GM12891 (cell line): ENCODE measurements around the gene LYVE1.

Source experiments
- DNase-seq: peaks from one replicate; pipeline ENCODE4 v3.0.0; 2011; ENCODE audit warnings: low spot score; ENCODE audit not compliant: insufficient read length
- FAIRE-seq: peaks from 2 replicates; lab custom pipeline; 2011; peaks lifted over from hg19 to GRCh38; lab: Jason Lieb, UNC
- PAX5 ChIP-seq: IDR thresholded peaks from 2 replicates; pipeline ENCODE4 v1.6.1; 2011; ENCODE audit warnings: low read length, moderate library complexity, mild to moderate bottlenecking; ENCODE audit not compliant: insufficient read depth, severe bottlenecking
- POLR2A ChIP-seq: IDR thresholded peaks from 2 replicates; pipeline ENCODE4 v1.6.1; 2011; ENCODE audit warnings: low read depth, low read length, control low read depth
- POLR2AphosphoS5 ChIP-seq: IDR thresholded peaks from 2 replicates; pipeline ENCODE4 v1.6.1; 2011; ENCODE audit warnings: low read depth, low read length, control low read depth
- POU2F2 ChIP-seq: IDR thresholded peaks from 2 replicates; pipeline ENCODE4 v1.6.1; 2011; ENCODE audit warnings: low read depth, mild to moderate bottlenecking, control low read depth, low read length, moderate library complexity
- SPI1 ChIP-seq: IDR thresholded peaks from 2 replicates; pipeline ENCODE4 v1.6.1; 2011; ENCODE audit warnings: low read depth, low read length, control low read depth
- TAF1 ChIP-seq: IDR thresholded peaks from 2 replicates; pipeline ENCODE4 v1.6.1; 2011; ENCODE audit warnings: low read depth, low read length, control low read depth

Gene LYVE1

DNA sequence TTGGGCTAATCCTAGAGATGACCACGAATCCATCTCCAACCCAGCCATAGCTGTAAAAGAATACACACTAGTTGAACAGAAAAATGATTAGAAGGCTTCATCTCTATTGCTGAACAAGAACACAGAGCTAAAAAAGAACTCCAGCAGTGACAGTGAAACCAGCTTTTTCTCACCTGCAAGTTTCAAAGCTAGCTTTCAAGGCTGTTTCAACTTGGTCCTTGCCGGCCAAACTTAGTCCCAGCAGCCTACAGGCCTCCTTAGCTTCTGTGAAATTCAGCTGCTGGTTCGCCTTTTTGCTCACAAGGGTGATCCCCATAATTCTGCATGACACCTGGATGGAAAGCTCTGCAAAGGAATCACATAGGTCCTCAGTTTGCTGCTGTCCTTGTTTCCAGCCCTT lies 4.4 kb downstream of the LYVE1 start:
- FAIRE-seq, result no peak
- no peak for TF ChIP-seq POLR2A
- no peak for TF ChIP-seq PAX5
- no peak for TF ChIP-seq TAF1
- no peak for TF ChIP-seq SPI1
- no peak for TF ChIP-seq POU2F2
- no peak for TF ChIP-seq POLR2AphosphoS5

DNA sequence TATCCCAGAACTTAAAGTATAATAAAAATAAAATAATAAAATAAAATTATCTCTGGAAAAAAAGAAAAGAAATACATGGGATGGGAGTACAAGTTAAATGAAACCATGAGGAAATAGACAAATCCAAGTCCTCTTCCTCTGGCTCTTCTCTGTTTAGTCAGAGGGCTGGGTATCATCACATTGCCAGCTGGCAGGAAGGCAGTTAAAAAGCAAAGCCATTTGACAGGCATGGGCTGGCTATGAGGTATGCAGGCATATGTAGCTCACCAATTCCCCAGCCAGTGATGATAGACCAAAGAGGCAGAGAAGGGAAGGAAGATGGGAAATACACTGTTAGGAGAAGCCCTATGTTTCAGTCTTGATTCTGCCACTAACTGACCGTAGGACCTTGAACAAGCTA lies 6.5 kb downstream of the LYVE1 start:
- no peak for TF ChIP-seq TAF1
- TF ChIP-seq PAX5, result no peak
- TF ChIP-seq SPI1, result no peak
- DNase-seq, result no peak
- FAIRE-seq, result no peak

More for the DNA sequence above, 4.4 kb downstream of the LYVE1 start:
- no peak for DNase-seq

DNA sequence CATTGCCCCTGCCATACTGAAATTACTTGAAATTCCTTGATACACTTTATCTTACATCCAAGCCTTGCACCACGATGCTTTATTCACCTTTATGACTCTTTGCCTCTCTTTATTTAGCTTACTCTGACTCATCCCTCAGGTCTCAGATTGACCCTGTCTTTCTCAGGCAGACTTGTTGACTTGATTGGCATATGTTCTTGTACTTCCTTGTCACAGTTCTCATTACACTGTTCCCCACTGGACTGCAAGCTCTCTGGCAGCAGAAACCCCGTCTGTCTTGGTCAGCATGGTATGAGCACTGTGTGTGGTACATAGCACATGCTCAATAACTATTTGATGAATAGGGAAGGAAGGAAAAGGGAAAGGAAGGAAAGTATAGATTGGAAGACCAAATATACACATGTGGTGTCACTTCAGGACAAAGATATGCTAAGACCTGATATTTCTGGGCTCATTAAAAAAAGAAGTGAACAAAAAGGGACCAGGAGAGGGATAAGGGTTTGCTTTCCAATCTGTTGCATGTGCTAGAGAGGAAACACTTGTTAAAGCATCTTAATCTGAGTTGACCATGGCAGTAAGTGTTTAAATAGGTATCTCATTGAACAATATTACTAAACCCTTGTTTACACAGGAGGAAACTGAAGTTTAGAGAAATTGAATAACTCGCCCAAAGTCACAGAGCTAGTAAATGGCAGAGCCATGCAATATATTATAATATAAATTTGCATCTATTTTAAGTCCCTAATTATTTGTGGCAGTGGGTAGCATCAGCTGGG lies 7.2 kb downstream of the LYVE1 start:
- DNase-seq (no peak), FAIRE-seq (no peak)
- no peak for TF ChIP-seq PAX5
- TF ChIP-seq POU2F2, result no peak
- TF ChIP-seq POLR2AphosphoS5, result no peak
- TF ChIP-seq POLR2A, result no peak
- no peak for TF ChIP-seq SPI1
- no peak for TF ChIP-seq TAF1

DNA sequence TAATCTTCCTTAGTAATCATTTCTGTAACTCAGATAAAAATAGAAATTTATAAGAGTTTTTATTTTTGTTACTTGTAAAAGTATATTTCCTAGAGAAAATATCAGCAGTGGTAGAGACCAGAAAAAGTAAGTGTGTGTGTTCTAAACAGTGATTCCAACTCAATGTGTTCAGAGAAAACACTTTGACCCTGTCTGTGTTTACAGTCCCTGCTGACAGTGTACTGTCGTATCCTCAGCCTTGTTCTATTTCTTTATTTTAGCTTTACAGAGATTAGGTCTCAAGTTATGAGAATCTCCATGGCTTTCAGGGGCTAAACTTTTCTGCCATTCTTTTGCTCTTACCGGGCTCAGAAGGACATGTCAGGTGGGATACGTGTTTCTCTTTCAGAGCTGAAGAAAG lies 10.2 kb downstream of the LYVE1 start:
- DNase-seq (no peak), FAIRE-seq (no peak)
- TF ChIP-seq TAF1, result no peak
- TF ChIP-seq PAX5, result no peak
- TF ChIP-seq POLR2AphosphoS5, result no peak
- no peak for TF ChIP-seq SPI1
- TF ChIP-seq POLR2A, result no peak
- TF ChIP-seq POU2F2, result no peak

DNA sequence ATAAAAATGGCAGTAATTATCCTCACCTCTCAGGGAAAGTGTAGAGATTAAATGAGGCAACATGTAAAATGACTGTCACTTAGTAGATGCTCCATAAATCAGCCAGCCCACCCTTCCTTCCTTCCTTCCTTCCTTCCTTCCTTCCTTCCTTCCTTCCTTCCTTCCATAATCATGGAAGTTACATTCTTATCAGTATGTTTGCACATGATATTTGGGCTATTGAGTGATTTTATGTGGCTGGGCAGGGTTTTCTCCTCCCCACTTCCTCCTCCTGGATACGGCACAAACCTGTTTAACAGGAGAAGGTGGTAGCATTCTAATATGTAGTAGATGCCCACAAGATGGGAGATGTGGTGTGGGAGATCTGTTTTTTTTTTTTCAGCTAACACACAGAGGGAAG lies 11.9 kb downstream of the LYVE1 start:
- FAIRE-seq, result no peak
- TF ChIP-seq PAX5, result no peak
- TF ChIP-seq POLR2AphosphoS5, result no peak
- TF ChIP-seq POLR2A, result no peak
- no peak for TF ChIP-seq POU2F2
- no peak for TF ChIP-seq TAF1
- TF ChIP-seq SPI1, result no peak
- no peak for DNase-seq

DNA sequence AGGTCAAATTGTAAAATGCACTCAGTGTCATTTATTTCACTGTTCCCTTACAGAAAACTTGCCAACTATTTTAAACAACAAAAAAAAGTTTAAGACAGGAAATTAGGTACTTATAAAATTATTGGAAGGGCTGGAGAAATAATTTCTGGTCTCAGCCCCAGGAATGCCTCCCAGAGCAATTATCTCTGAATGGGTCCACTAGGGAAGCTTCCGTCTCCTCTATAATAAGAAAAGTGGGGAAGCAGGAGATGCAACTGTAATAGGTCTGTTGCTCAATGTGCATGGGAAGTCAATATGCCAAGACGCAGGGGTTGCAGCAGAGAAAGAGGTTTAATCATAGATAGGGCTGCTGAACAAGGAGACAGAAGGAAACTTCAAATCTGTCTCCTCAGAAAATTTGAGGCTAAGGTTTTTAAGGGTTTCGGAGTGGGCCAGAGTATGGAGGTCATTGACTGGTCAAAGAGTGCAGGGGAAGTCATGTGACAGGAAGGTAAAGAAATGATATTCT lies 16.6 kb downstream of the LYVE1 start:
- no peak for FAIRE-seq
- TF ChIP-seq POLR2A (no peak), SPI1 (no peak), PAX5 (no peak), POU2F2 (no peak), TAF1 (no peak), POLR2AphosphoS5 (no peak)
- no peak for DNase-seq

DNA sequence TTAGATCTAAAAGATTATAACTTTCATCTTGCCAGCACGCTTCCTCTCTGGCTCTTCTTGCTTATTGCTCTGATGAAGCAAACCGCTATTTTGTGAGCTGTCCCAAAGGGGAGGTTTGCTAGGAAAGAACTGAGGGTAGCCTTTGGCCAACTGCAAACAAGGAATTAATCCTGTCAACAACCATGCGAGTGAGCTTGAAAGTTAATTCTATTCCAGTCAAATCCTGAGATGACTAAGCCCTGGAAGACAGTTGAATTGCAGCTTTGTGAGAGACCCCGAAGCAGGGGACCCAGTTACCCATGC lies 17.2 kb downstream of the LYVE1 start:
- DNase-seq (no peak), FAIRE-seq (no peak)
- TF ChIP-seq POU2F2 (no peak), PAX5 (no peak), POLR2AphosphoS5 (no peak), POLR2A (no peak), SPI1 (no peak), TAF1 (no peak)

DNA sequence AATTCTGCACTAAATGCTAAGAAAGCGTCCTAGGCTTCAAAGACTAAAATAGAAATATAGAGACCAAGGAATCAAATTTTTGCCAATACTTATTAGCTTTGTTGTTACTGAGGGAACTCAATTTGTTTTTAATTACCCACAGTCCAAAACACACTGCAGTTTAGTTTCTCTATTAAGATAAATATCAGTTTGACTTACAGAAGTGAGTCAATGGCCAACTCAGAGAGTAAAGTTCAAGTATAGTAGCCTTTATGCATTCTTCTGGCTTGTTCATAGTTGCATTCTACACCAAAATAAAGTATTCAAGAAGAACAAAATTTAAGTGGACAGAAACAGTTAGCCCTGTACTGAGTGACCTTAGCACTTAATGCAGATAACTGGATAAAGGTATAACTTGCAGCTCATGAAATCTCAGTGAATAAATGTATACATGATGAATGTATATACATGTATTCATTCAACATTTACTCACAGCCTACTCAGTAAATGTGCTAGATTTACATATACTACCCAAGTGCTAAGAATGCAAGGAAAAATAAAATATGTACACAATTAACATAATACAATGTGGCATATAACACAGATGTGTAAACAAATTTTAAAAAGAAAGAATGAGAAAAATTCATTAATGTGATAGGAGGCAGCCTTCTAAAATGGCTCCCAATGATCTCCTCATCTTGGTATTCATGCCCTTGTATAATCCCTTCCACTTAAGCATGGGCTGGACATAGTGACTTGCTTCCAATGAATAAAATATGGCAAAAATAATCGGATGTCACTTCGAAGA lies 17.8 kb downstream of the LYVE1 start:
- no peak for FAIRE-seq
- no peak for DNase-seq
- no peak for TF ChIP-seq POU2F2
- no peak for TF ChIP-seq POLR2A
- TF ChIP-seq POLR2AphosphoS5, result no peak
- no peak for TF ChIP-seq SPI1
- no peak for TF ChIP-seq TAF1
- no peak for TF ChIP-seq PAX5
